Stimulated activated effector memory CD8-positive, alpha-beta T cell treated with anti-CD3 and anti-CD28 coated beads, Interleukin-12 subunit alpha, Interleukin-12 subunit beta, amount 100 ng/mL, for 72 hours (primary cell): Measurements from ENCODE around the gene ARL6IP1.
A peak's percentile ranks its signal among the peaks of the same experiment; 100 is the strongest.

Experiments used
- ATAC-seq: fragments of 150-1000 bp; cut with Tn5 transposase; 2 replicates; pipeline ENCODE4 v1.10.0; 2021
- DNase-seq, 2 donors: peaks; one replicate each; pipeline ENCODE4 v3.0.0; 2021 to 2022; ENCODE audit warnings: low spot score in 2 of 2
- H3K27ac Mint-ChIP-seq: one replicate; pipeline ENCODE4 v1.8.0; 2022; ENCODE audit warnings: mild to moderate bottlenecking, mixed read lengths
- H3K36me3 Mint-ChIP-seq: one replicate; pipeline ENCODE4 v1.8.0; 2022; ENCODE audit warnings: mild to moderate bottlenecking, mixed read lengths
- H3K4me1 Mint-ChIP-seq: one replicate; pipeline ENCODE4 v1.8.0; 2022; ENCODE audit warnings: mixed read lengths
- H3K4me3 Mint-ChIP-seq: one replicate; pipeline ENCODE4 v1.8.0; 2022; ENCODE audit warnings: mild to moderate bottlenecking, mixed read lengths
- H3K9me3 Mint-ChIP-seq: one replicate; pipeline ENCODE4 v1.8.0; 2022; ENCODE audit warnings: mixed read lengths

The ARL6IP1 gene

GRCh38 chr16:18805257-18805773, 4.0 kb upstream of the ARL6IP1 start:
- peak overlapping the region; percentile 78 for H3K27ac Mint-ChIP-seq

DNA sequence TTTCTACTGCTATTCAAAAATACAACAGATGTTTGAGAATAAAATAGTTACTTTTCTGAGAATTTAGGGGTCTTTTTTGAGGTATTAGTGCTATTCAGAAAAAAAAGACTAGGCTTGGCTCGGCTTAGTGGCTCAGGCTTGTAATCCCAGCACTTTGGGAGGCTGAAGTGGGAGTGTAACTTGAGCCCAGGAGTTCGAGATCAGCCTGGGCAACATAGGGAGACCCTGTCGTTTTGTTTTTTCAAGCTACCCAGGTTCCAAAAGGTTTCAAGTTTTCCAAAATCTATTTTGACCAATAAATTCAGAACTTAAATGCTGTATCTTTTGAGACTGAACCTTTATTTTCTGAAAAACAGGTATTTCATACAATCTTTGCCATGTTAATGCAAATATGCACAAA, 3.2 kb upstream of the ARL6IP1 start:
- peak overlapping the region; percentile 94 for H3K4me3 Mint-ChIP-seq
- H3K4me1 Mint-ChIP-seq, result peaks cover 38% of the 10 kb centered on the region
- no peaks in the 10 kb centered on the region for H3K9me3 Mint-ChIP-seq
- ATAC-seq, result no peak
- DNase-seq, result no peak
- peak overlapping the region; percentile 78 for H3K27ac Mint-ChIP-seq
- peaks cover 71% of the 10 kb centered on the region for H3K36me3 Mint-ChIP-seq

More at GRCh38 chr16:18805257-18805773, 4.0 kb upstream of the ARL6IP1 start:
- no peaks in the 10 kb centered on the region for H3K9me3 Mint-ChIP-seq
- no peak overlapping the region for H3K4me3 Mint-ChIP-seq
- peaks cover 71% of the 10 kb centered on the region for H3K36me3 Mint-ChIP-seq
- ATAC-seq, result no peak
- no peak for DNase-seq
- H3K4me1 Mint-ChIP-seq, result peaks cover 30% of the 10 kb centered on the region

- peaks cover 71% of the 10 kb centered on the region for H3K36me3 Mint-ChIP-seq
- peaks cover 43% of the 10 kb centered on the region for H3K4me1 Mint-ChIP-seq
- DNase-seq (no peak), ATAC-seq (no peak)
- H3K27ac Mint-ChIP-seq, result peak overlapping the region; percentile 78
- H3K4me3 Mint-ChIP-seq, result peak overlapping the region; percentile 94
- H3K9me3 Mint-ChIP-seq, result no peaks in the 10 kb centered on the region
Observed at GRCh38 chr16:18803569-18804462, 2.5 kb upstream of the ARL6IP1 start.

GRCh38 chr16:18802767-18803343, 1.5 kb upstream of the ARL6IP1 start:
- H3K27ac Mint-ChIP-seq, result peak overlapping the region; percentile 78
- ATAC-seq, result no peak
- H3K4me3 Mint-ChIP-seq, result peak overlapping the region; percentile 94
- H3K9me3 Mint-ChIP-seq, result no peaks in the 10 kb centered on the region
- H3K4me1 Mint-ChIP-seq, result peaks cover 52% of the 10 kb centered on the region
- DNase-seq, result no peak
- peaks cover 71% of the 10 kb centered on the region for H3K36me3 Mint-ChIP-seq

DNA sequence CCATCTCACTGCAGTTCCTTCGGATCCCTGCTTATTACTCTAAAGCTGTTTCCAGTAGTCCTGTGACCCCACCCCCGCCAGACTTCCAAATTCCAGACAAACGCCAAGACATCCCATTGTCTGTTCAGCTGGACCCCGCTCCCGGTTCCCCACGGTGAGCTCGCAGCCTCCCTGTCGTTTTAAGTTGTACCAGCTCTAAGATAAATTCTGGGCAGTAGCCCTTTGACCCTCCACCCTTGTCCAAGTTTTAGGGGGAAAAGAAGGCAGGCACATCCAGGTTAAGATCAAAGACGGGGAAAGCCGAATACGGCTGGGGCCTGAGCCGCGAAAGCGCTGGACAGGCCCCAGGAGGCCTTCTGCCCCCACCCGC, 589 bp downstream of the ARL6IP1 start:
- Mint-ChIP-seq H3K27ac (peak overlapping the region; percentile 99), H3K4me1 (peaks cover 48% of the 10 kb centered on the region), H3K9me3 (no peaks in the 10 kb centered on the region), H3K4me3 (peak overlapping the region; percentile 94), H3K36me3 (peaks cover 71% of the 10 kb centered on the region)
- no peak for ATAC-seq
- DNase-seq, result no peak

- H3K4me1 Mint-ChIP-seq, result peaks cover 48% of the 10 kb centered on the region
- DNase-seq (no peak), ATAC-seq (no peak)
Observed at GRCh38 chr16:18800293-18800692, 1.1 kb downstream of the ARL6IP1 start.

DNA sequence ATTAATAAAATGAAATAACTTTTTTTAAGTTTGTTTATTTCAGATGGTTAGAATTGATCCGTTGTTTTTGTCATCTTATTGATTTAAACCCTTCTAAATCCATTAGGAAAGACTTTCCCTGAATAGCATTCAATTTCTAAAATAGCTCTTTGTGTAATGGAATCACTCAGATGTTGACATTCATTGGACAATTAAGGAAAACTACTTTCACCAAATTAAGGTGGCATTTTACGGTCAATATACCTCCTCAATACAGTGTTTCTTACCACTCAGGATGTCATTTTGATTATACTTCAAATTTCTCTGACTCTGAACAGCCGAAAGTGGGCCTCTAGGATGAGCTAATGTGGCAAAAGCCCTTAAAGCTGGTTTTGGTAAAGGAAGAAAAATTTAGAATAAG, 1.8 kb downstream of the ARL6IP1 start:
- H3K36me3 Mint-ChIP-seq, result peaks cover 79% of the 10 kb centered on the region
- H3K4me1 Mint-ChIP-seq, result peaks cover 48% of the 10 kb centered on the region
- no peak for ATAC-seq
- peak overlapping the region; percentile 99 for H3K27ac Mint-ChIP-seq
- H3K4me3 Mint-ChIP-seq, result peak overlapping the region; percentile 94
- no peak for DNase-seq
- no peaks in the 10 kb centered on the region for H3K9me3 Mint-ChIP-seq

More at GRCh38 chr16:18800293-18800692, 1.1 kb downstream of the ARL6IP1 start:
- peak overlapping the region; percentile 94 for H3K4me3 Mint-ChIP-seq
- peaks cover 71% of the 10 kb centered on the region for H3K36me3 Mint-ChIP-seq
- H3K27ac Mint-ChIP-seq, result peak overlapping the region; percentile 99
- no peaks in the 10 kb centered on the region for H3K9me3 Mint-ChIP-seq

DNA sequence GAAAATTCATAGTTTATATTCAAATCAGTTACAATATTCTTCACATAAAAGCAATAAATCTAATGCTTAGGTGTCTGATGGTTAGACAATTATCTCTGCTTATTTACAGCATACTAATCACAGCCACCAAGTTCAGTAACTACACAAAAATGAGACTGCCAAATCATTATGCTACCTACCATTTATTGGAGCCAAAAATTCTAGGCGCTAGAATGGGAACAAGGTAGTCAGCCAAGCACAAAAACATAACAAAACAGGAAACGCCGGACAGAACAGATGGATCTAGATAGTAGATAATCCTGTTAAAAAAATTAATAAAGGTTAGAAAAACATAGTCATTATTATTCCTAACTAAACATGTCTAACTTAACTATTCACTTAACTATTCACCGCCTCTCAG, 3.6 kb downstream of the ARL6IP1 start:
- Mint-ChIP-seq H3K27ac (no peak overlapping the region), H3K9me3 (no peaks in the 10 kb centered on the region), H3K4me1 (peaks cover 35% of the 10 kb centered on the region), H3K36me3 (peaks cover 97% of the 10 kb centered on the region), H3K4me3 (no peak overlapping the region)
- DNase-seq, result no peak
- ATAC-seq, result no peak

DNA sequence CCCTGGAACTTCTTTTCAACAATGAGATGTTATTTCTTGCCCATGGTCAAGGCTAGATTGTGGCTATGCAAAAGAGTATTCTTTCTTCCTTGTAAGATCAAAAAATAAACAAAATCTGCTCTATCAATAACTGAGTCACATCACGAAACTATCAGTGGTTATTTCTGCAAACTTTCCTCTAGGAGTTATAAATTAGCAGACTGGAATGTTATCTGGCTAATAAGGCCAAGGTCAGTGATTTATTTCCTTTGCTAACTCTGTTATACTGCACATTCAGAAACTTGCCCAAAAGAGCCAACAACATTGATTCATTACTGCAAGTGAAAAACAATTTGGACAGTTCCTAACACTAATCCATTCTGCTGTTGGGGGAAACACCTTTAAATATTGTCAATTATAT, 5.0 kb downstream of the ARL6IP1 start:
- Mint-ChIP-seq H3K27ac (no peak overlapping the region), H3K36me3 (peaks cover 100% of the 10 kb centered on the region), H3K4me1 (peaks cover 29% of the 10 kb centered on the region), H3K9me3 (no peaks in the 10 kb centered on the region), H3K4me3 (no peak overlapping the region)
- DNase-seq (no peak), ATAC-seq (no peak)

DNA sequence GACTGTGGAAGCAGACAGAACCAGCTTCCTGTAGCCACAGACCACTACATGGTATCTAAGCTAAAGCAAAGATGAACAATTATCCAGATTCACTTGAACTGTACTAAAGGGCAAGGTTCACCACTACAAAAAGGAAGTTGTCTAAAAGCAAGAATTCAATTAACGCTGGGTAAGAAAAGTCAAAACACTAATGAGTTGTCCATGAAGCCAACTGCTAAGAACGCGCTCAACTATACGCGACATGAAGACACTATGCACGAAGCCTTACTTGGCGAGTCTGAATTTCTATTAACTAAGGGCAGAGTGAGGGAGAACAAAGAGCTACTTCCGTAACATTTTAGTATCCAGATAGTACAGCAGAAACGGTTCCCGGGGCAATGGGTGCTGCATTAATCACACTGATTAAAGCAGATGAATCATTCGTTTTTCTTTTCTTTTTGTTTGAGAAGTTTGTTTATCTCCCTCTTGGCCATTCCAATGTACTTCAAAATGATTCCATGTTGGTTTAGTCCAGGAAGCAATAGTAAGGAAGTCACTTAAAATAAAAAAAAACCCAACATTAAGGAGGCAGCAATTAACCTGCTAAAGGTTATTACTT, 8.4 kb downstream of the ARL6IP1 start:
- ATAC-seq (no peak), DNase-seq (no peak)
- Mint-ChIP-seq H3K27ac (peak overlapping the region; percentile 26), H3K9me3 (no peaks in the 10 kb centered on the region), H3K36me3 (peaks cover 100% of the 10 kb centered on the region), H3K4me1 (peaks cover 22% of the 10 kb centered on the region), H3K4me3 (no peak overlapping the region)

DNA sequence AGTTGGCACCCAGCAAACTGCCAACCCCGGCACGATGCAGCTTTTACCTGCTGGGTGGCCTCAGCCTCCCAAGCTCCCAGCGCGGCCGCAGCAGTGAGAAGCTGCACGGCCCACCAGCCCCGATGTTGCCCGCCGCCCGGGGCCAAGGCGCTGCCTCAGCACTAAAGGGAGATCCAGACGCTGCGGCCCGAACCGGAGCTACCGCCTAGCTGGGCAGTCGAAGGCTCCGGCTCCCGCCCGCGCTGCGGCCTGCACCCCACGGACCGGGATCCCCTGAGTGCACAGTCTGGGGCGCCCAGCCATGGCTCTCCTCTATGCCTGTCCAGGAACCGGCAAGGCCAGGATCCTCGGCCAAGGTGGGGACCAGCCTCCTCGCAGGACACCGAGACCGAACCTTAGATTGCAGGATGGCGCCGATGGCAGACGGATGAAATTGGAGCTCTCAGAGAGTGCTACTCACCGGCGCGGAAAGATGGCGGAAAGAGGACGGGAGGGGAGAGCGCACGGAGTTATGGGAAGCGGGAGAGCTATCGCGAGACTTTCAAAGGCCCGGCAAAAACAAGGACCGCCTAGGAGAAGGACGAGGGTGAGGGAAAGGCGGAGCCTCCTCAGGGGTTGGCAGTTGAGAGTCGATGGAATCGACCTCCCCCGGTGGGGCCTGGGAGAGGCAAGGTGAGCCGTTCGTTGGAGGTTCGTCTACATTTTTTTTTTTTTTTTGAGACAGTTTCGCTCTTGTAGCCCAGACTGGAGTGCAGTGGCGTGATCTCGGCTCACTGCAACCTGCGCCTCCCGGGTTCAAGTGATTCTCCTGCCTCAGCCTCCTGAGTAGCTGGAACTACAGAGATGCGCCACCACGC, 11.3 kb downstream of the ARL6IP1 start, which contains the start of gene RPS15A:
Gene RPS15A (minus strand): TSS at position 485 of the 857 bp plus-strand sequence. CDS start 1,221 bp downstream, outside the sequence.
- H3K9me3 Mint-ChIP-seq, result no peaks in the 10 kb centered on the region
- peak within 1 kb of the TSS; percentile 84 for H3K27ac Mint-ChIP-seq
- ATAC-seq (peak; percentile 94), DNase-seq (peak; percentile 72 to 95)
- H3K36me3 Mint-ChIP-seq, result peaks cover 100% of the 10 kb centered on the region
- H3K4me3 Mint-ChIP-seq, result peak within 1 kb of the TSS; percentile 97
- H3K4me1 Mint-ChIP-seq, result peaks cover 42% of the 10 kb centered on the region

- peak overlapping the region; percentile 97 for H3K4me3 Mint-ChIP-seq
- DNase-seq (no peak), ATAC-seq (no peak)
- H3K27ac Mint-ChIP-seq, result peak overlapping the region; percentile 84
- H3K4me1 Mint-ChIP-seq, result peaks cover 48% of the 10 kb centered on the region
- no peaks in the 10 kb centered on the region for H3K9me3 Mint-ChIP-seq
- H3K36me3 Mint-ChIP-seq, result peaks cover 100% of the 10 kb centered on the region
Observed at GRCh38 chr16:18789515-18789849, 11.9 kb downstream of the ARL6IP1 start.

- peak overlapping the region; percentile 97 for H3K4me3 Mint-ChIP-seq
- peak overlapping the region; percentile 84 for H3K27ac Mint-ChIP-seq
- peaks cover 100% of the 10 kb centered on the region for H3K36me3 Mint-ChIP-seq
- no peak for ATAC-seq
- no peak for DNase-seq
- H3K9me3 Mint-ChIP-seq, result no peaks in the 10 kb centered on the region
- H3K4me1 Mint-ChIP-seq, result peaks cover 53% of the 10 kb centered on the region
Observed at GRCh38 chr16:18788828-18789514, 12.4 kb downstream of the ARL6IP1 start.

DNA sequence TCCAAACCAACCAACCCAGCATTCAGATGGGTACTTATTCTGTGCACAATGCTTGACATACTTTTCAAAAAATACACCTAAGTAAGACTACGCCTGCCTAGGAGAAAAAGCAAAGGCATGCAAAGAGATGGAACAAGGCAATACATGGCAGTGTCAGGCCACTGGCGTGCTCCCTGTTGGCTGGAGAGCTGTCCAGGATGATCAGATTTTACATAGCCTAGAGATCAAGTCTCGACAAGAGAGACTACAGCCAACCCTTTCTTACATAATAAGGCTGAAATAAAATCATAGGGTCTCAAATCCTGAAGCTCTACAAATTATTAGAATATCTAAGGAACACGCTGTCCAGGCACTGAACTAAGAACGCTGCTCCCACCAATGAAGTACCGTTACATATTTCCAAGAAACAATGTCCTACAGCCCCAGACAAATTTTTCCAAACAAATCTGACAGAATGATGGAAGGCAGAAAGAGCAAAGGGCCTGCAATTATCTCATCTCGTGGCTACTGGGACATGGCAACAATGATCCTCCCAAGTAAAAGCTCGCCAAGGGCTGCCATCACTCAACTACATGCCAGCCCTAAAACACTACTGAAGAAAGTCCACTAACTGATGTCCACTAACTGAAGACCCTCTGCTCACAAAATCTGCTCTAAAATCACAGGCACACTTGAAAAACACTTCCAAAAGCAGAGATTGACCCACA, 16.3 kb downstream of the ARL6IP1 start:
- Mint-ChIP-seq H3K4me1 (peaks cover 59% of the 10 kb centered on the region), H3K4me3 (peak overlapping the region; percentile 97), H3K36me3 (peaks cover 96% of the 10 kb centered on the region), H3K27ac (peak overlapping the region; percentile 79), H3K9me3 (no peaks in the 10 kb centered on the region)
- ATAC-seq, result no peak
- DNase-seq, result no peak
